ENCODE measurements around the gene GABARAPL2. TPM values are rescaled to one million over a fixed set of nuclear protein-coding genes. Genes with fewer than 3 reads are reported as not detected.
"Not testable (repeated sequence)": the region's sequence is repeated elsewhere in the genome, so short reads cannot be mapped to it uniquely, and the experiment has no call there.

GABARAPL2 gene
- total and polyA plus RNA-seq, 2 experiments from 2014 or later = 52.7 to 252 TPM

DNA sequence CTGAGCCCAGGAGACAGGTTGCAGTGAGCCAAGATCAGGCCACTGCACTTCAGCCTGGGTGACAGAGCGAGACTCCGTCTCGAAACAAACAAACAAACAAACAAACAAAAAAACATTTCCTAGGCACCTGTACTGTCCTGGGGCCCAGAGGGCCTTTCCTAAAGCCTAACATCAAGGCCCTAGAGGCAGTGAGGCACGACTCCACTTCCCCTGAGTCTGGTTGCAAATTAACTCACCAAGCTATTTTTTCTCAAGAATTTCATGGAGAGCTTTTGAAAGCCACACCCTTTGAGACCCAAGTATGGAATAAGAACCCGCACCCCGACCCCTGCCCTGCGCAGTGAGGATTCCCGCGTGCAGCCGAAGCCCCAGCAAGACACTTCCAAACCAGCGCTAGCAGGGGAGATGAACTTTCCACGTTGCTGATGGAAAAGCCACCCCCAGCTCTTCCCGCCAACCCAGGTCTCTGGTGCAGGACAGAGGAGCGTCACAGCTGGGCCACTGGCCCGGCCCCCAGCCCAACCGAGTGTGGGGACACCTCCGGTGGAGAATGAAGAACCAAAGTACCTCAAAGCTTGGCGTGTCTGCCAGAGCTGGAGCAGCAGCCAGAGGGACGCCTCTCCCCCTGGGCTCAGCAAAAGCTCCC is 31.5 kb upstream of the GABARAPL2 start:
- no peak for TF ChIP-seq EZH2phosphoT487 (IDR thresholded peaks at IDR 0.05; ENCODE audit: insufficient read depth, low read depth)
- TF ChIP-seq EZH2 (IDR thresholded peaks at IDR 0.05; ENCODE audit: insufficient read depth, poor library complexity, severe bottlenecking) = no peak
- H3K27ac ChIP-seq = no peak overlapping the region
- WGBS, 2 experiments (ENCODE audit: low coverage in 1 of 2, low lambda C conversion rate in 2 of 2, missing lambda C conversion rate in 2 of 2) = 63 to 69% methylated on average over 19 of the region's 19 CpGs
- no peaks in the 10 kb centered on the region for H3K27me3 ChIP-seq (replicated peaks; ENCODE audit: insufficient read depth)
- in situ Hi-C loops (cut with MboI) = no loop called here
- H3K9me3 ChIP-seq (ENCODE audit: low read depth) = no peaks in the 10 kb centered on the region
- H3K79me2 ChIP-seq (ENCODE audit: insufficient read depth) = no peaks in the 10 kb centered on the region
- no peak for DNase-seq
- no peaks in the 10 kb centered on the region for H3K4me1 ChIP-seq (ENCODE audit: insufficient read depth)
- no peak overlapping the region for H3K4me2 ChIP-seq (ENCODE audit: unreplicated experiment)
- no peaks in the 10 kb centered on the region for H4K20me1 ChIP-seq (ENCODE audit: insufficient read depth)
- H3K4me3 ChIP-seq = no peak overlapping the region
- no peak overlapping the region for H3K9ac ChIP-seq
- no peak overlapping the region for H2AFZ ChIP-seq
- H3F3A ChIP-seq (ENCODE audit: insufficient read depth) = no peaks in the 10 kb centered on the region
- H3K9me2 ChIP-seq (ENCODE audit: insufficient read depth) = no peaks in the 10 kb centered on the region
- H3K36me3 ChIP-seq (ENCODE audit: low read depth) = no peaks in the 10 kb centered on the region

- Histone ChIP-seq H2AFZ (no peak overlapping the region), H3K79me2 (ENCODE audit: insufficient read depth) (no peaks in the 10 kb centered on the region), H3K4me3 (no peak overlapping the region), H3K9me2 (ENCODE audit: insufficient read depth) (no peaks in the 10 kb centered on the region), H3K4me2 (ENCODE audit: unreplicated experiment) (no peak overlapping the region), H3K9ac (no peak overlapping the region), H3K27me3 (replicated peaks; ENCODE audit: insufficient read depth) (no peaks in the 10 kb centered on the region), H3K27ac (no peak overlapping the region), H3F3A (ENCODE audit: insufficient read depth) (no peaks in the 10 kb centered on the region), H3K9me3 (ENCODE audit: low read depth) (no peaks in the 10 kb centered on the region), H4K20me1 (ENCODE audit: insufficient read depth) (no peaks in the 10 kb centered on the region), H3K36me3 (ENCODE audit: low read depth) (no peaks in the 10 kb centered on the region), H3K4me1 (ENCODE audit: insufficient read depth) (no peaks in the 10 kb centered on the region)
- in situ Hi-C loops (cut with MboI) = no loop called here
- 48 to 57% methylated on average over 14 to 32 of the region's 34 CpGs for WGBS, 2 experiments (ENCODE audit: low coverage in 1 of 2, low lambda C conversion rate in 2 of 2, missing lambda C conversion rate in 2 of 2)
- TF ChIP-seq EZH2 (IDR thresholded peaks at IDR 0.05; ENCODE audit: insufficient read depth, poor library complexity, severe bottlenecking) (no peak), EZH2phosphoT487 (IDR thresholded peaks at IDR 0.05; ENCODE audit: insufficient read depth, low read depth) (no peak)
- no peak for DNase-seq
These were observed 30.9 kb upstream of the GABARAPL2 start for GRCh38 chr16:75535211-75535843.

GRCh38 chr16:75535901-75536300 is 30.3 kb upstream of the GABARAPL2 start, which contains the start of gene CHST5:
CHST5 (minus strand) TSS chr16:75536108; CDS start chr16:75530384, 5,724 bp downstream.
- Histone ChIP-seq H2AFZ (no peak within 1 kb of the TSS), H3K36me3 (ENCODE audit: low read depth) (no peaks in the 10 kb centered on the region), H3K27ac (no peak within 1 kb of the TSS), H3K9ac (no peak within 1 kb of the TSS), H3F3A (ENCODE audit: insufficient read depth) (no peaks in the 10 kb centered on the region), H3K9me2 (ENCODE audit: insufficient read depth) (no peaks in the 10 kb centered on the region), H4K20me1 (ENCODE audit: insufficient read depth) (no peaks in the 10 kb centered on the region), H3K79me2 (ENCODE audit: insufficient read depth) (no peaks in the 10 kb centered on the region), H3K4me3 (no peak within 1 kb of the TSS), H3K4me1 (ENCODE audit: insufficient read depth) (no peaks in the 10 kb centered on the region), H3K4me2 (ENCODE audit: unreplicated experiment) (no peak within 1 kb of the TSS), H3K9me3 (ENCODE audit: low read depth) (no peaks in the 10 kb centered on the region), H3K27me3 (replicated peaks; ENCODE audit: insufficient read depth) (no peaks in the 10 kb centered on the region)
- DNase-seq = no peak
- in situ Hi-C loops (cut with MboI) = no loop called here
- 90 to 91% methylated on average over 7 of the region's 7 CpGs for WGBS, 2 experiments (ENCODE audit: low coverage in 1 of 2, low lambda C conversion rate in 2 of 2, missing lambda C conversion rate in 2 of 2)
- TF ChIP-seq EZH2phosphoT487 (IDR thresholded peaks at IDR 0.05; ENCODE audit: insufficient read depth, low read depth) (no peak), EZH2 (IDR thresholded peaks at IDR 0.05; ENCODE audit: insufficient read depth, poor library complexity, severe bottlenecking) (no peak)

- Histone ChIP-seq H3K4me2 (ENCODE audit: unreplicated experiment) (no peak overlapping the region), H3K79me2 (ENCODE audit: insufficient read depth) (no peaks in the 10 kb centered on the region), H3K36me3 (ENCODE audit: low read depth) (no peaks in the 10 kb centered on the region; the same call in 1 of the 2 replicates), H2AFZ (no peak overlapping the region), H3K9ac (no peak overlapping the region), H4K20me1 (ENCODE audit: insufficient read depth) (no peaks in the 10 kb centered on the region), H3K27ac (no peak overlapping the region), H3K4me1 (ENCODE audit: insufficient read depth) (no peaks in the 10 kb centered on the region), H3K9me2 (ENCODE audit: insufficient read depth) (no peaks in the 10 kb centered on the region), H3K4me3 (no peak overlapping the region), H3K27me3 (replicated peaks; ENCODE audit: insufficient read depth) (no peaks in the 10 kb centered on the region), H3K9me3 (ENCODE audit: low read depth) (no peaks in the 10 kb centered on the region), H3F3A (ENCODE audit: insufficient read depth) (no peaks in the 10 kb centered on the region)
- no peak for DNase-seq
- WGBS, 2 experiments (ENCODE audit: low coverage in 1 of 2, low lambda C conversion rate in 2 of 2, missing lambda C conversion rate in 2 of 2) = 83 to 92% methylated on average over 4 of the region's 4 CpGs
- TF ChIP-seq EZH2phosphoT487 (IDR thresholded peaks at IDR 0.05; ENCODE audit: insufficient read depth, low read depth) = no peak
- TF ChIP-seq EZH2 (IDR thresholded peaks at IDR 0.05; ENCODE audit: insufficient read depth, poor library complexity, severe bottlenecking) = no peak
- in situ Hi-C loops (cut with MboI) = no loop called here
These were observed 28.4 kb upstream of the GABARAPL2 start for GRCh38 chr16:75537776-75538175.

DNA sequence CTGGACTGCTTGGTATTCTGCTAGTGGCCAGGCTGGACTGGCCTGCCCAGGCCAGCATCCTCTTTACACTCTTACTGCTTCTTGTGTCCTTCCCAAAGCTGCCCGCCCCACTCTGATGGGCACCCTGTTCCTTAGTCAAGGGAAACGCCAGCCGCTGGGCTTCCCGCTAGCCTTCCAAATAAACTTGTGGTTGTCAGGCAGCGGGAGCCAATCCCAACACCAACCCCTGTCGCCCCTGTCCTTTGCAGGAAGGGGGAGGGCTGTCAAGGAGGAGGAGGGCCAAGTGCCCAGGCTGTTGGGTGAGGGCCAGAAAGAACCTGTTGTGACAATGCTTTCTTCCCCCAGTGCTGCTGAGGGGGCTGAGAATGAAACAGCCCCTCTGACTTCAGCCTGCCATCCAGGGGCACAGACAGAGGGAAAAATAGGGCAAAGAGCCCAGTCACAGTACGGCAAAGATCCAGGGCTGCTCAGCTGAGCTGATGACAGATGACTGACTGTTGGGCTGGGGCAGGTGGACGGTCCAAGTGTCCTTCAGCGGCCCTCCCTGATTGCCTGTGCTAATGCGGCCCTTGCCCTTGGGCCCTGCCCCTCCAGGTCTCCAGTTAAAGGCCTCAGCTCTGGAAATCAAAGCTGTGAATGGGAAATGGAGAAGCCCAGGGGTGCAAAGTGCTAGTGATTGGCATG is 27.2 kb upstream of the GABARAPL2 start:
- DNase-seq; H3K27me3 ChIP-seq (replicated peaks; ENCODE audit: insufficient read depth); H3K79me2 ChIP-seq (ENCODE audit: insufficient read depth); H3K4me1 ChIP-seq (ENCODE audit: insufficient read depth); H3K4me3 ChIP-seq; H3K9me2 ChIP-seq (ENCODE audit: insufficient read depth); in situ Hi-C loops (cut with MboI); H3K27ac ChIP-seq; H3K9ac ChIP-seq; H3K4me2 ChIP-seq (ENCODE audit: unreplicated experiment); H2AFZ ChIP-seq; H3K36me3 ChIP-seq (ENCODE audit: low read depth); H3F3A ChIP-seq (ENCODE audit: insufficient read depth); H4K20me1 ChIP-seq (ENCODE audit: insufficient read depth); H3K9me3 ChIP-seq (ENCODE audit: low read depth): not testable (repeated sequence)
- 71 to 88% methylated on average over 8 of the region's 10 CpGs for whole genome bisulfite sequencing, 2 experiments (ENCODE audit: low coverage in 1 of 2, low lambda C conversion rate in 2 of 2, missing lambda C conversion rate in 2 of 2)
